Measurements from ENCODE around the gene SPTLC2.

Gene SPTLC2

GRCh38 chr14:77582511-77582910 is 33.9 kb downstream of the SPTLC2 start:
- H3K4me3 ChIP-seq (ENCODE audit: low read length, poor library complexity, severe bottlenecking) = no peak overlapping the region
- peaks cover 8% of the 10 kb centered on the region for H3K4me1 ChIP-seq (ENCODE audit: insufficient read depth, low read length, poor library complexity, severe bottlenecking)
- no peak overlapping the region for H2AFZ ChIP-seq (ENCODE audit: low read length)
- TF ChIP-seq CTCF (conservative IDR thresholded peaks at IDR 0.05; ENCODE audit: low read length) (no peak), EZH2phosphoT487 (IDR thresholded peaks at IDR 0.05; ENCODE audit: borderline replicate concordance) (no peak)
- H3K79me2 ChIP-seq (ENCODE audit: insufficient read depth, low read length) = peaks cover 61% of the 10 kb centered on the region
- H3K4me2 ChIP-seq (ENCODE audit: low read depth, low read length, poor library complexity, severe bottlenecking) = no peak overlapping the region
- no peaks in the 10 kb centered on the region; the same call in 1 of the 2 replicates for H3K36me3 ChIP-seq (ENCODE audit: insufficient read depth, low read length)
- H3K9me2 ChIP-seq (replicated peaks; ENCODE audit: low read depth, low read length) = no peaks in the 10 kb centered on the region
- H3K9me3 ChIP-seq (ENCODE audit: insufficient read depth, low read depth, low read length) = no peaks in the 10 kb centered on the region
- H4K20me1 ChIP-seq (ENCODE audit: insufficient read depth, low read length, poor library complexity, severe bottlenecking) = peaks cover 7% of the 10 kb centered on the region
- no peaks in the 10 kb centered on the region for H3K27me3 ChIP-seq (ENCODE audit: insufficient read depth, low read length, poor library complexity, severe bottlenecking)
- no peak overlapping the region for H3K9ac ChIP-seq (ENCODE audit: low read depth, low read length, poor library complexity, severe bottlenecking)
- H3F3A ChIP-seq (ENCODE audit: low read depth) = no peaks in the 10 kb centered on the region; the same call in 1 of the 2 replicates

- Histone ChIP-seq H2AFZ (ENCODE audit: low read length) (no peak overlapping the region), H3K9me3 (ENCODE audit: insufficient read depth, low read depth, low read length) (no peaks in the 10 kb centered on the region), H3F3A (ENCODE audit: low read depth) (no peaks in the 10 kb centered on the region; the same call in 1 of the 2 replicates), H3K36me3 (ENCODE audit: insufficient read depth, low read length) (peaks cover 13% of the 10 kb centered on the region; the same call in 1 of the 2 replicates), H3K27me3 (ENCODE audit: insufficient read depth, low read length, poor library complexity, severe bottlenecking) (no peaks in the 10 kb centered on the region), H4K20me1 (ENCODE audit: insufficient read depth, low read length, poor library complexity, severe bottlenecking) (peaks cover 10% of the 10 kb centered on the region), H3K4me3 (ENCODE audit: low read length, poor library complexity, severe bottlenecking) (no peak overlapping the region), H3K79me2 (ENCODE audit: insufficient read depth, low read length) (peaks cover 51% of the 10 kb centered on the region), H3K9ac (ENCODE audit: low read depth, low read length, poor library complexity, severe bottlenecking) (no peak overlapping the region), H3K4me2 (ENCODE audit: low read depth, low read length, poor library complexity, severe bottlenecking) (peak overlapping the region; percentile 25), H3K4me1 (ENCODE audit: insufficient read depth, low read length, poor library complexity, severe bottlenecking) (peaks cover 8% of the 10 kb centered on the region), H3K9me2 (replicated peaks; ENCODE audit: low read depth, low read length) (no peaks in the 10 kb centered on the region)
- TF ChIP-seq CTCF (conservative IDR thresholded peaks at IDR 0.05; ENCODE audit: low read length) = no peak
- TF ChIP-seq EZH2phosphoT487 (IDR thresholded peaks at IDR 0.05; ENCODE audit: borderline replicate concordance) = no peak
Measured at GRCh38 chr14:77580964-77581505, 35.4 kb downstream of the SPTLC2 start.

GRCh38 chr14:77580477-77580876 is 36.0 kb downstream of the SPTLC2 start:
- Histone ChIP-seq H4K20me1 (ENCODE audit: insufficient read depth, low read length, poor library complexity, severe bottlenecking) (peaks cover 10% of the 10 kb centered on the region), H2AFZ (ENCODE audit: low read length) (no peak overlapping the region), H3K4me2 (ENCODE audit: low read depth, low read length, poor library complexity, severe bottlenecking) (peak overlapping the region; percentile 25), H3K36me3 (ENCODE audit: insufficient read depth, low read length) (peaks cover 18% of the 10 kb centered on the region; the same call in 1 of the 2 replicates), H3F3A (ENCODE audit: low read depth) (no peaks in the 10 kb centered on the region; the same call in 1 of the 2 replicates), H3K9ac (ENCODE audit: low read depth, low read length, poor library complexity, severe bottlenecking) (no peak overlapping the region), H3K4me3 (ENCODE audit: low read length, poor library complexity, severe bottlenecking) (no peak overlapping the region), H3K9me2 (replicated peaks; ENCODE audit: low read depth, low read length) (no peaks in the 10 kb centered on the region), H3K27me3 (ENCODE audit: insufficient read depth, low read length, poor library complexity, severe bottlenecking) (no peaks in the 10 kb centered on the region), H3K79me2 (ENCODE audit: insufficient read depth, low read length) (peaks cover 46% of the 10 kb centered on the region), H3K9me3 (ENCODE audit: insufficient read depth, low read depth, low read length) (no peaks in the 10 kb centered on the region), H3K4me1 (ENCODE audit: insufficient read depth, low read length, poor library complexity, severe bottlenecking) (peaks cover 8% of the 10 kb centered on the region)
- TF ChIP-seq CTCF (conservative IDR thresholded peaks at IDR 0.05; ENCODE audit: low read length) = no peak
- TF ChIP-seq EZH2phosphoT487 (IDR thresholded peaks at IDR 0.05; ENCODE audit: borderline replicate concordance) = no peak
